ENCODE measurements around the gene ASB13.

The ASB13 gene

GRCh38 chr10:5669604-5670003, 3.2 kb upstream of the ASB13 start:
- no peak for DNase-seq (ENCODE audit: low spot score)

- DNase-seq (ENCODE audit: low spot score) = no peak
Observed at GRCh38 chr10:5668429-5668828, 2.0 kb upstream of the ASB13 start.

- no peak for DNase-seq (ENCODE audit: low spot score)
Observed at GRCh38 chr10:5666841-5667630, 641 bp upstream of the ASB13 start.

GRCh38 chr10:5665373-5666007, 905 bp downstream of the ASB13 start:
- no peak for DNase-seq (ENCODE audit: low spot score)

- no peak for DNase-seq (ENCODE audit: low spot score)
Observed at GRCh38 chr10:5663692-5664427, 2.5 kb downstream of the ASB13 start.

GRCh38 chr10:5662708-5663579, 3.5 kb downstream of the ASB13 start:
- no peak for DNase-seq (ENCODE audit: low spot score)

GRCh38 chr10:5661043-5661442, 5.4 kb downstream of the ASB13 start:
- DNase-seq (ENCODE audit: low spot score) = no peak

- no peak for DNase-seq (ENCODE audit: low spot score)
Observed at GRCh38 chr10:5659702-5660528, 6.5 kb downstream of the ASB13 start.

GRCh38 chr10:5658871-5659618, 7.3 kb downstream of the ASB13 start:
- DNase-seq (ENCODE audit: low spot score) = no peak

- no peak for DNase-seq (ENCODE audit: low spot score)
Observed at GRCh38 chr10:5656737-5657579, 9.4 kb downstream of the ASB13 start.

- DNase-seq (ENCODE audit: low spot score) = no peak
Observed at GRCh38 chr10:5655121-5655520, 11.3 kb downstream of the ASB13 start.

- no peak for DNase-seq (ENCODE audit: low spot score)
Observed at GRCh38 chr10:5654218-5654755, 12.1 kb downstream of the ASB13 start.

GRCh38 chr10:5652746-5653145, 13.6 kb downstream of the ASB13 start:
- DNase-seq (ENCODE audit: low spot score) = no peak

GRCh38 chr10:5651388-5651764, 15.0 kb downstream of the ASB13 start:
- no peak for DNase-seq (ENCODE audit: low spot score)

GRCh38 chr10:5650664-5651387, 15.6 kb downstream of the ASB13 start:
- DNase-seq (ENCODE audit: low spot score) = no peak

GRCh38 chr10:5649746-5650145, 16.6 kb downstream of the ASB13 start:
- DNase-seq (ENCODE audit: low spot score) = no peak

- no peak for DNase-seq (ENCODE audit: low spot score)
Observed at GRCh38 chr10:5648494-5649457, 17.6 kb downstream of the ASB13 start.
